GM12878 (cell line): Measurements from ENCODE around the gene STK39. TPM values are rescaled to one million over a fixed set of nuclear protein-coding genes. Genes with fewer than 3 reads are reported as not detected.
"Not testable (repeated sequence)": the region's sequence is repeated elsewhere in the genome, so short reads cannot be mapped to it uniquely, and the experiment has no call there.

Experiments
- ATAC-seq: fragments of 200-7000 bp; cut with Tn5 transposase; 3 replicates; pipeline ENCODE4 v1.9.1; 2020; ENCODE audit warnings: mild to moderate bottlenecking, moderate library complexity
- BruUV-seq: library from RNA; stranded (reverse); fragments of 400-500 nt; replicated peaks from 2 replicates; lab custom pipeline; 2021; lab: Mats Ljungman, UMichigan
- CTCF ChIA-PET: fragments of 300-600 bp; sonication (Branson Sonifier 250); formaldehyde crosslinking; extraction: SDS; loops from one replicate; lab custom pipeline; 2021; ENCODE audit warnings: inconsistent platforms; lab: Yijun Ruan, JAX
- POLR2A ChIA-PET: fragments of 350-600 bp; formaldehyde crosslinking; extraction: SDS; loops from one replicate; lab custom pipeline; 2021; ENCODE audit warnings: inconsistent platforms; lab: Charles Lee
- RAD21 ChIA-PET: fragments of 300-600 bp; sonication (Branson Sonifier 250); formaldehyde crosslinking; loops from one replicate; lab custom pipeline; 2023; ENCODE audit warnings: antibody characterized with exemption; ENCODE audit not compliant: unreplicated experiment; lab: Charles Lee
- SMC1A ChIA-PET: fragments of 300-600 bp; sonication (Branson Sonifier 250); formaldehyde crosslinking; loops from one replicate; lab custom pipeline; 2023; ENCODE audit not compliant: unreplicated experiment, uncharacterized antibody; lab: Charles Lee
- DNase-seq: peaks from one replicate; pipeline ENCODE4 v3.0.0-alpha.2; 2011; ENCODE audit warnings: low read depth, low spot score
- FAIRE-seq: peaks from 3 replicates; lab custom pipeline; 2011; peaks lifted over from hg19 to GRCh38; lab: Jason Lieb, UNC
- H2AFZ ChIP-seq: 2 replicates; pipeline ENCODE4 v1.6.0; 2011; ENCODE audit warnings: low read depth, low read length, control low read depth; ENCODE audit not compliant: control insufficient read depth
- H3K27ac ChIP-seq: 2 replicates; pipeline ENCODE4 v1.5.1; 2011; ENCODE audit warnings: control low read depth; ENCODE audit not compliant: control insufficient read depth, insufficient read depth
- H3K27me3 ChIP-seq, 2 experiments: replicated peaks in 1 of 2; 2 replicates each; pipeline versions ENCODE4 v1.6.0 to v1.6.1; 2011; ENCODE audit warnings: low read length in 1 of 2; ENCODE audit not compliant: control insufficient read depth in 2 of 2, insufficient read depth in 2 of 2
- H3K36me3 ChIP-seq, 2 experiments: 2 replicates each; pipeline ENCODE4 v1.5.1; 2011; ENCODE audit warnings: low read length in 1 of 2; ENCODE audit not compliant: control insufficient read depth in 2 of 2, insufficient read depth in 2 of 2
- H3K4me1 ChIP-seq: 2 replicates; pipeline ENCODE4 v1.6.1; 2011; ENCODE audit warnings: mild to moderate bottlenecking, low read length, moderate library complexity, mixed read lengths; ENCODE audit not compliant: control insufficient read depth, insufficient read depth
- H3K4me2 ChIP-seq: 2 replicates; pipeline ENCODE4 v1.6.0; 2011; ENCODE audit warnings: control low read depth; ENCODE audit not compliant: control insufficient read depth, insufficient read depth
- H3K4me3 ChIP-seq: fragments of 200-600 bp; sonication (generic); 2 replicates; pipeline ENCODE4 v1.5.1; 2016
- H3K79me2 ChIP-seq: 2 replicates; pipeline ENCODE4 v1.6.0; 2011; ENCODE audit warnings: low read length; ENCODE audit not compliant: control insufficient read depth, insufficient read depth
- H3K9ac ChIP-seq: 2 replicates; pipeline ENCODE4 v1.8.0; 2011; ENCODE audit warnings: low read length, control low read depth, mixed read lengths; ENCODE audit not compliant: control insufficient read depth, insufficient read depth
- H3K9me3 ChIP-seq: replicated peaks from 3 replicates; pipeline ENCODE4 v1.5.1; 2011; ENCODE audit warnings: mild to moderate bottlenecking, low read length; ENCODE audit not compliant: control insufficient read depth, insufficient read depth
- H4K20me1 ChIP-seq: 2 replicates; pipeline ENCODE4 v1.6.0; 2011; ENCODE audit not compliant: control insufficient read depth, insufficient read depth
- CBX3 ChIP-seq: fragments of 200-600 bp; sonication (generic); IDR thresholded peaks from 2 replicates; pipeline ENCODE4 v1.6.1; 2016; ENCODE audit warnings: low read depth, borderline replicate concordance
- CHD1 ChIP-seq: IDR thresholded peaks from 2 replicates; pipeline ENCODE4 v1.6.1; 2012; ENCODE audit warnings: low read depth, low read length, improper control_type of control experiment
- FOS ChIP-seq: IDR thresholded peaks from 3 replicates; pipeline ENCODE4 v1.6.1; 2011; ENCODE audit warnings: borderline replicate concordance; ENCODE audit not compliant: insufficient read length; ENCODE audit errors: extremely low read depth
- HCFC1 ChIP-seq: fragments of 150-350 bp; IDR thresholded peaks from 2 replicates; pipeline ENCODE4 v1.6.1; 2014; ENCODE audit warnings: low read length
- HDAC6 ChIP-seq: fragments of 200-600 bp; sonication (generic); IDR thresholded peaks from one replicate; pipeline ENCODE4 v1.8.0; 2017; ENCODE audit warnings: antibody characterized with exemption; ENCODE audit not compliant: unreplicated experiment
- IKZF2 ChIP-seq, 2 experiments: fragments of 450-650 bp; IDR thresholded peaks; 2 replicates each; pipeline ENCODE4 v1.6.1; 2017; ENCODE audit warnings: mild to moderate bottlenecking in 2 of 2, moderate library complexity in 2 of 2
- JUNB ChIP-seq: IDR thresholded peaks from 2 replicates; pipeline ENCODE4 v1.6.1; 2016; ENCODE audit warnings: antibody characterized with exemption, mild to moderate bottlenecking
- MEF2B ChIP-seq: fragments of 450-650 bp; IDR thresholded peaks from 2 replicates; pipeline ENCODE4 v1.6.1; 2018; ENCODE audit warnings: mild to moderate bottlenecking, moderate library complexity; ENCODE audit not compliant: partially characterized antibody, poor library complexity, severe bottlenecking
- PAX8 ChIP-seq: fragments of 450-650 bp; IDR thresholded peaks from 2 replicates; pipeline ENCODE4 v1.6.1; 2017; ENCODE audit warnings: mild to moderate bottlenecking, moderate library complexity
- RBBP5 ChIP-seq: fragments of 200-600 bp; sonication (generic); conservative IDR thresholded peaks from 2 replicates; pipeline ENCODE4 v1.6.1; 2016
- RFX5 ChIP-seq: IDR thresholded peaks from 2 replicates; pipeline ENCODE4 v1.6.1; 2011; ENCODE audit warnings: low read depth, low read length, improper control_type of control experiment
- WGBS: methylation state at CpG from one replicate; pipeline ENCODE4 v1.1.6; 2016; ENCODE audit warnings: low lambda C conversion rate; ENCODE audit not compliant: insufficient replicate concordance, insufficient coverage; ENCODE audit errors: missing lambda C conversion rate; 5-methylcytosine and 5-hydroxymethylcytosine counted together
- in situ Hi-C: fragments of 300-500 bp; cut with MboI; formaldehyde crosslinking; loops from 9 replicates; pipeline ENCODE4 v1.14.3; 2018; ENCODE audit warnings: mixed read lengths
- intact Hi-C: fragments of 100-400 bp; cut with micrococcal nuclease; formaldehyde crosslinking; loops from one replicate; pipeline ENCODE4 v1.14.2; 2022; ENCODE audit not compliant: unreplicated experiment
- polyA plus RNA-seq, 11 experiments: library from polyadenylated mRNA; depleted of rRNA in 4 of 11; unstranded in 6 of 11; stranded (reverse) in 5 of 11; fragments of >200 nt; fragmentation: Nextera tagmentation in 4 of 11; fragmentation: Illumina TruSeq in 1 of 11; extraction: Ambion mirVana in 4 of 11; extraction: Trizol in 1 of 11; gene quantifications; 1 replicate in 1 of 11; 2 replicates in 10 of 11; pipeline versions ENCODE4 v1.2.1 to v1.2.3, GENCODE V29; 2011 to 2016; ENCODE audit warnings: inconsistent platforms in 2 of 11, missing spikeins in 2 of 11, low read depth in 1 of 11
- total RNA-seq, 4 experiments: library from RNA; depleted of rRNA in 3 of 4; stranded (reverse); fragments of >200 nt in 3 of 4; fragmentation: Illumina TruSeq in 1 of 4; extraction: Trizol in 1 of 4; gene quantifications; 2 replicates each; pipeline versions ENCODE4 v1.2.1 to v1.2.3, GENCODE V29; 2013 to 2021

The STK39 gene
- total and polyA plus RNA-seq, 10 of the 15 experiments (the other 5 are each of a cell fraction or from before 2014, with no cell fraction given): 0.03 to 0.21 (median 0.07) TPM; not detected in 5

DNA sequence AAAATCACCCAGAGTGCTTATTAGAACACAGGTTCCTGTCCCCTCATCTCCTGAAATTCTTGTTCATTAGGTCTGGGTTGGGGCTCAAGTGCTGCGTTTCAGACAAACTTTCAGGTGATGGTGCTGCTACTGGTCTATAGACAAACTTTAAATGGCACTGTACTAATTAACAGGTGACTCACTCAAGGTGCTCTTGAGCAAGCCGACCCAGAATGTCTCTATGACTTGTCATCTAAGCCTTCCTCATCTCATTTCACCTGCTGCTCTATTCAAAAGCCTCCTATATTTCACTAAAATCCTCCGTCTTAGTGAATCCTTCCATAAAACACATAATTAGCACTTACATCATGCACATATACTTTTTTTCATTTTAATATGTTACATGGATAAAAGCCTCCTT, 29.9 kb upstream of the STK39 start:
- TF ChIP-seq MEF2B (no peak), RFX5 (no peak), CBX3 (no peak), JUNB (no peak), RBBP5 (no peak), PAX8 (no peak), CHD1 (no peak), HDAC6 (no peak), FOS (no peak)
- H3K27ac ChIP-seq: no peak overlapping the region
- H3K27me3 ChIP-seq: no peaks in the 10 kb centered on the region; a peak in 1 of 4 replicates
- H3K4me1 ChIP-seq: no peaks in the 10 kb centered on the region
- SMC1A ChIA-PET: no interaction called here
- no peak for FAIRE-seq
- no TSS peak for BruUV-seq
- intact Hi-C loops (no loop called here), in situ Hi-C loops (no loop called here)
- H2AFZ ChIP-seq: no peak overlapping the region
- 49% methylated on average over 3 of the region's 3 CpGs for WGBS
- DNase-seq: no peak
- no peaks in the 10 kb centered on the region for H3K79me2 ChIP-seq
- H3K36me3 ChIP-seq: no peaks in the 10 kb centered on the region
- no peaks in the 10 kb centered on the region for H4K20me1 ChIP-seq
- no peak for ATAC-seq
- H3K9ac ChIP-seq: no peak overlapping the region
- RAD21 ChIA-PET: no interaction called here
- POLR2A ChIA-PET: no interaction called here
- H3K9me3 ChIP-seq: no peaks in the 10 kb centered on the region
- no peak overlapping the region for H3K4me3 ChIP-seq
- no peak overlapping the region for H3K4me2 ChIP-seq
- CTCF ChIA-PET: no interaction called here

- intact Hi-C loops: no loop called here
- ATAC-seq (no peak), FAIRE-seq (no peak), DNase-seq (no peak)
- Histone ChIP-seq H3K9ac (no peak overlapping the region), H3K27me3 (peaks cover 0 to 2% of the 10 kb centered on the region in 2 experiments; a peak in 1 of 4 replicates), H3K27ac (no peak overlapping the region), H3K79me2 (no peaks in the 10 kb centered on the region), H3K4me2 (no peak overlapping the region), H4K20me1 (no peaks in the 10 kb centered on the region), H2AFZ (no peak overlapping the region), H3K36me3 (no peaks in the 10 kb centered on the region), H3K4me3 (no peak overlapping the region), H3K4me1 (no peaks in the 10 kb centered on the region), H3K9me3 (no peaks in the 10 kb centered on the region)
- TF ChIP-seq IKZF2 (IDR thresholded peaks at IDR 0.05) (no peak), HCFC1 (no peak)
- 3% methylated on average over 3 of the region's 3 CpGs for WGBS
- CTCF ChIA-PET: no interaction called here
- BruUV-seq: no TSS peak
- SMC1A ChIA-PET: no interaction called here
- RAD21 ChIA-PET: no interaction called here
- in situ Hi-C loops: no loop called here
- POLR2A ChIA-PET: no interaction called here
Measured at GRCh38 chr2:168272225-168272624, 24.8 kb upstream of the STK39 start.

DNA sequence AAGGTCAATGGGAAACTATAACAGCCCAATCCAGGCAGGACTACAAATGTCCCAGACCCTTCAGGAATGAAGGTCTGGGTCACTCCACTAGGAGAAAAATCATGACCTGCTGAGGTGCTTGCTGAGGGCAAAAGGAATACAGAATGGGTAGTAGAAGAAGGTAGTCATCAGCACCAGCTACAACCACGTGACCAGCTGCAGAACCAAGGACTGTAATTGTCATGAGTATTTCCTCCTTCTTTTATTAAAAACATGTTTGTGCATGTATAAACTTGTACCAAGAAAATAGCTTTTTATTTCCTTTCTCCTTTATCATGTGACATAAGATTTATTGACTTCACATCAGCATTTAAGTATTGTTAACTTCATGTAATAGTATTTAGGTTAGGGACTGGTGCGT, 15.5 kb upstream of the STK39 start:
- in situ Hi-C loops, DNase-seq, H3K9me3 ChIP-seq, H3K36me3 ChIP-seq, CTCF ChIA-PET, FAIRE-seq, H3K4me3 ChIP-seq, H3K79me2 ChIP-seq, H3K27me3 ChIP-seq, RAD21 ChIA-PET, H3K4me2 ChIP-seq, H3K9ac ChIP-seq, BruUV-seq, intact Hi-C loops, SMC1A ChIA-PET, H2AFZ ChIP-seq, H3K27ac ChIP-seq, ATAC-seq, H4K20me1 ChIP-seq, POLR2A ChIA-PET, H3K4me1 ChIP-seq: not testable (repeated sequence)
- WGBS: 46% methylated on average over 2 of the region's 2 CpGs
